Aortic smooth muscle cell (primary cell): ENCODE data around the gene PPM1D. TPM values are rescaled to one million over a fixed set of nuclear protein-coding genes. Genes with fewer than 3 reads are reported as not detected.

Source experiments
- total RNA-seq: library from RNA; depleted of rRNA; stranded (reverse); fragments of >200 nt; gene quantifications from 2 replicates; pipeline ENCODE4 v1.2.3, GENCODE V29; 2014

The PPM1D gene
- total RNA-seq = 4.1 and 5.3 TPM in 2 replicates

DNA sequence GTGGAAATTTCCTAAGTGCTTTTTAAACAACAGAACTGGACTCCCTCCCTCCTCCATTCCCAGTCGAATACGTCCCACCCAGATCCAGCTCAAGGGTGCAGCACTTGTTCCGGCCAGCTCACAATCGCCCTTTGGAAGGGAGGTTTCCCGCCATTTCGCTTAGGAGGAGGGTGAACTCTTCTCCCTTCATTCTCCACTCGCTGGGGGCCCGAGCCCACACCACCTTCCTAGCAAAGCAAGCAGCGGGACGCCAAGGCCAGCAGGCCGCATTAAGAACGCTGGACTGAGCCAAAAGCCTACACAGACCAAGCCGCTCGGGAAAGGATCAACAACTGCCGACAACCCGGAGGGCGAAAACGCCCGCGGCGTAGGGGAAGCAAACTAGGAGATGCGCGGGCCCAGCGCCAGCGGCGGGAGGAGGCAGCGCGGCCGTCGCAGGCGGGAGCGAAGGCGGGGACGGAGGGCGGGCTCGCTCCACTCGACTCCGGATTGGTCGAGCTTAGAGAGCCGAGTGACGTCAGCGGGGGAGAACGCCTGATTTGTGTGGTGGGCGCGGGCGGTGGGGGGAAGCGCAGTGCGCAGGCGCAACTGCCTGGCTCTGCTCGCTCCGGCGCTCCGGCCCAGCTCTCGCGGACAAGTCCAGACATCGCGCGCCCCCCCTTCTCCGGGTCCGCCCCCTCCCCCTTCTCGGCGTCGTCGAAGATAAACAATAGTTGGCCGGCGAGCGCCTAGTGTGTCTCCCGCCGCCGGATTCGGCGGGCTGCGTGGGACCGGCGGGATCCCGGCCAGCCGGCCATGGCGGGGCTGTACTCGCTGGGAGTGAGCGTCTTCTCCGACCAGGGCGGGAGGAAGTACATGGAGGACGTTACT, at the start of gene PPM1D:
TSS of gene PPM1D (plus strand) at position 574 of the 870 bp plus-strand sequence. CDS start at position 796, 222 bp downstream.

DNA sequence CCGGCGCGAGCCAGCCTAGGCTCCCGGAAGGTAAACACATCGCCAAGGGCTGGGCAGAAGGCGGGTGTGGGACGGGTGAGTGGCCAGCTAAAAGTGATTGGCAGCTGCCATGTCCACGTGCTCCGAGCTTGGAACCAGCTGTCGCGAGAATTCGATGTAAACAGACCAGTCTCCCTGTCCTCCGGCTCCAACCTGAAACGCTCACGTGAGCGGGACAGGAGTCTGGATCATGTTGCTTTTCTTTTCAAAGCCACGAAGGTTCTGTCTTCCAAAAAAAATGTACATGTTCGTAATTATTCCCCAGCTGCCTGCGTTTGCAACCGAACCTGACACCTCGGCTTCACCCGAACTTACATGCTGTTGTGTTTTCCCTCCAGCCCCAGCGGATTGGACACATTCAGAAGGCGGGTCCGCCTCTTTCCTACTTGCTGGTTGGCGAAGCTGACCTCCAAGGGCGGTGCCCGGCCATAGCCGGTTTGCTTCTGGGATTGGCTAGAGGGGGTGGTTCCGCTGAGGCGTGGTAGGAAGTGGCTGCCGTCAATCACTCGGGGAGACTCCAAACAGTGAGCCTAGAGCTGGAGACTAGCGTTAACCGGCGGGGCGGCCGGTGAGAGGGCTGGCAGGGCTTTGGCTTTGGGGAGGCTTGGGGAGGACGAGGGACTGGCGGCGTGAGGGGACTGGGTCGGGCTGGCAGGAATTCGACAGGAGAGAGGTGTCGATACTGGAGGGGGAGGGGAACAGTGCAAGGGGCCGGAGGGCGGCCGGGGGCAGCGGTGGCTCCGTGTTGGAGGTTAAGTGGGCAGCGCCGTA, 77.5 kb downstream of the PPM1D start, which contains the start of gene BCAS3:
TSS of gene BCAS3 (plus strand) at position 544 of the 810 bp plus-strand sequence.

Other genes starting within 250 kb of the PPM1D start
- gene USP32, start 208.1 kb upstream of the PPM1D start, total RNA-seq = 53.6 and 62.5 TPM in 2 replicates
- gene CHCT1, start 177.7 kb upstream of the PPM1D start, total RNA-seq = 0.19 TPM in 1 of 2 replicates, not detected in the other
- gene APPBP2, start 74.0 kb upstream of the PPM1D start, total RNA-seq = 30.6 and 36.8 TPM in 2 replicates
- 45.0 and 57.8 TPM in 2 replicates for gene BCAS3, start 77.7 kb downstream of the PPM1D start, total RNA-seq